ENCODE measurements around the gene CHKA. TPM values are rescaled to one million over a fixed set of nuclear protein-coding genes. Genes with fewer than 3 reads are reported as not detected.

CHKA gene
- total RNA-seq, 2 donors from 2014 or later, result 50.1 to 83.7 TPM

- Histone ChIP-seq H3K27me3 (no peaks in the 10 kb centered on the region), H3K9me3 (no peaks in the 10 kb centered on the region), H3K36me3 (no peaks in the 10 kb centered on the region), H3K9ac (ENCODE audit: low read depth in 2 of 2, low read length in 2 of 2) (peak overlapping the region in 1 of 2 donors; percentile 57), H3K4me1 (peaks cover 22% of the 10 kb centered on the region), H3K4me3 (peak overlapping the region; percentile 56), H3K27ac (peak overlapping the region; percentile 75)
- DNase-seq, result no peak
- intact Hi-C loops (cut with DNase I), result no loop called here
- no peak for TF ChIP-seq CTCF (IDR thresholded peaks at IDR 0.05)
These were observed 2.3 kb downstream of the CHKA start for GRCh38 chr11:68118706-68119448.

DNA sequence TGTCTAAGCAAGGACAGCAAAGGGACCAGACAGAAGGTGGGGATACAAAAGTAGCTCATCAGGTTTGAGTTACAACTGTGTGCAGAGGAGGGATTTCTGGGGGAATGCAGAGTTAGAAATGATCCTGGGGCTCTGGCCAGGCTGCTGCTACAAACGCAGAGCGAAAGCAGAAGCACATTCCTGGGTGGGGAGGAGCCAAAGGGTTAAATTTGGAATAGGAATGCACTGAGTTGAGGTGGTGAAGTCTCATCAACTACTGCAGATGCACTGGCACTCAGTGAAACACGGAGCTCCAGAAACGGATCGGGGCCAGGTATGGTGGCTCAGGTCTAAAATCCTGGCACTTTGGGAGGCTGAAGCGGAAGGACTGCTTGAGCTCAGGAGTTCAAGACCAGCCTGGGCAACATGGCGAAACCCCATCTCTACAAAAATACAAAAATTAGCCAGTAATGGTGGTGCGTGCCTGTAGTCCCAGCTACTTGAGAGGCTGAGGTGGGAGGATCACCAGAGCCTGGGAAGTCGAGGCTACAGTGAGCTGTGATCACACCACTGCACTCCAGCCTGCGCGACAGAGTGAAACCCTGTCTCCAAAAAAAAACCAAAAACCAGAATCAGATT is 3.2 kb downstream of the CHKA start:
- Histone ChIP-seq H3K36me3 (no peaks in the 10 kb centered on the region), H3K9ac (ENCODE audit: low read depth in 2 of 2, low read length in 2 of 2) (peak overlapping the region; percentile 37 to 57), H3K4me1 (peaks cover 22% of the 10 kb centered on the region), H3K9me3 (no peaks in the 10 kb centered on the region), H3K27ac (no peak overlapping the region), H3K4me3 (no peak overlapping the region), H3K27me3 (no peaks in the 10 kb centered on the region)
- intact Hi-C loops (cut with DNase I), result no loop called here
- TF ChIP-seq CTCF (IDR thresholded peaks at IDR 0.05), result no peak
- DNase-seq, result no peak

DNA sequence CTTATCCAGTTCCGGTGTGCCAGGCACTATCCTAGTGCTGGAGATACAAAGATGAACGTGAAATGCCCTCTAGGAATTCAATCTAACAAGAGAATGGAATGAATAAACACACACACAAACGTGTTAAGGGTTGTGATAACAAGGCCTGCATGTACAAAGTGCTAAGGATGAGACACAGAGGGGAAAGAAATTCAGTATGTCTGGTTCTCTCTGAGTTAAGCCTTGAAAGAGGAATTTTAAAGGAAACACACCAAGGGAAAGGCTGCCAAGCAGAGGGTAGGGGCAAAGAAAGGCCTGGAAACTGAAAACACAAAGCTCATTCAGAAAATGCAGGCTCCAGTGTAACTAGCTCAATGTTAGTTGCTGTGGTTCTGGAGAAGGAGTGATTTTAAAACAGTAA is 4.2 kb downstream of the CHKA start:
- Histone ChIP-seq H3K4me3 (no peak overlapping the region), H3K9ac (ENCODE audit: low read depth in 2 of 2, low read length in 2 of 2) (peak overlapping the region in 1 of 2 donors; percentile 16), H3K4me1 (peaks cover 18% of the 10 kb centered on the region), H3K27ac (no peak overlapping the region), H3K27me3 (no peaks in the 10 kb centered on the region), H3K9me3 (no peaks in the 10 kb centered on the region), H3K36me3 (no peaks in the 10 kb centered on the region)
- intact Hi-C loops (cut with DNase I), result no loop called here
- TF ChIP-seq CTCF (IDR thresholded peaks at IDR 0.05), result no peak
- DNase-seq, result no peak

GRCh38 chr11:68116126-68116525 is 5.1 kb downstream of the CHKA start:
- Histone ChIP-seq H3K27me3 (no peaks in the 10 kb centered on the region), H3K4me3 (no peak overlapping the region), H3K4me1 (peaks cover 14% of the 10 kb centered on the region), H3K27ac (peak overlapping the region; percentile 23), H3K36me3 (no peaks in the 10 kb centered on the region), H3K9ac (ENCODE audit: low read depth in 2 of 2, low read length in 2 of 2) (peak overlapping the region in 1 of 2 donors; percentile 28), H3K9me3 (no peaks in the 10 kb centered on the region)
- no peak for TF ChIP-seq CTCF (IDR thresholded peaks at IDR 0.05)
- intact Hi-C loops (cut with DNase I), result no loop called here
- DNase-seq, result peak; percentile 57

- H3K4me1 ChIP-seq, result peaks cover 17% of the 10 kb centered on the region
These were observed 5.9 kb downstream of the CHKA start for GRCh38 chr11:68115285-68115684.

More at GRCh38 chr11:68115285-68115684, 5.9 kb downstream of the CHKA start:
- intact Hi-C loops (cut with DNase I), result no loop called here
- Histone ChIP-seq H3K4me3 (no peak overlapping the region), H3K27me3 (no peaks in the 10 kb centered on the region), H3K9ac (ENCODE audit: low read depth in 2 of 2, low read length in 2 of 2) (no peak overlapping the region), H3K9me3 (no peaks in the 10 kb centered on the region), H3K36me3 (no peaks in the 10 kb centered on the region), H3K27ac (no peak overlapping the region)
- no peak for DNase-seq
- TF ChIP-seq CTCF (IDR thresholded peaks at IDR 0.05), result no peak
